ENCODE results near the gene IFNL1.

Gene IFNL1

GRCh38 chr19:39296055-39296645 is at the start of gene IFNL1:
Gene IFNL1 (plus strand): TSS chr19:39296407. CDS start chr19:39296422, 15 bp downstream.
- DNase-seq (no peak), ATAC-seq (no peak)
- Mint-ChIP-seq H3K27me3 (no peaks in the 10 kb centered on the region), H3K27ac (peak within 1 kb of the TSS in 1 of 2 donors; percentile 52), H3K4me3 (no peak within 1 kb of the TSS), H3K9me3 (no peaks in the 10 kb centered on the region), H3K4me1 (peaks cover 23% of the 10 kb centered on the region)

- no peak overlapping the region for H3K27ac Mint-ChIP-seq
- DNase-seq (peak in 1 of 2 donors; percentile 27), ATAC-seq (peak; percentile 63)
- H3K4me3 Mint-ChIP-seq = peak overlapping the region; percentile 26 to 65
- H3K27me3 Mint-ChIP-seq = peaks cover 35% of the 10 kb centered on the region
- peaks cover 4% of the 10 kb centered on the region for H3K4me1 Mint-ChIP-seq
- H3K9me3 Mint-ChIP-seq = no peaks in the 10 kb centered on the region
Observed at GRCh38 chr19:39246951-39247669, 49.1 kb upstream of the IFNL1 start.

- H3K4me3 Mint-ChIP-seq = no peak overlapping the region
- ATAC-seq (peak; percentile 44), DNase-seq (no peak)
- H3K27me3 Mint-ChIP-seq = peaks cover 35% of the 10 kb centered on the region
- peaks cover 9% of the 10 kb centered on the region for H3K4me1 Mint-ChIP-seq
- no peak overlapping the region for H3K27ac Mint-ChIP-seq
- H3K9me3 Mint-ChIP-seq = no peaks in the 10 kb centered on the region
Observed at GRCh38 chr19:39247701-39248664, 48.2 kb upstream of the IFNL1 start.

DNA sequence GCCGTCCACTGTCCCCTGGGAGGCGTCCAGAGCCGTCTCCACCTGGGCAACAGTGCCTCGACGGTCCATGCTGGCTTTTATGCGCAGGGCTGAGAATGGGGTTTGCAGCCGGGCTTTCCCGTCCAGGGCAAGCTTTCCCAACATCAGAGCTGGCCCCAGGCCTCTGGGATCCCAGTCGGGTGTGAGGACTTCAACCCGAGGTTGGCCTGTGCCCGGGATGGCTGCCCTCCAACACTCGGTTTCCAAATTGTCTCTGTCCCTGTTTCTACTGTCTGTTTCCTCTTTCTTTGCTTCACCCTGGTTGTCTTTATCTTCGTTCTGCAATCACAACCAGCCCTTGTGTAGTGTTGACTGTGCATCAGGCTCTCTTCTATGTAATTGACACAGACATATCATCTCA is 47.4 kb upstream of the IFNL1 start, which contains the start of gene IFNL4:
Gene IFNL4 (minus strand): TSS at position 51 of the 400 bp plus-strand sequence.
- Mint-ChIP-seq H3K9me3 (no peaks in the 10 kb centered on the region), H3K4me1 (peaks cover 9% of the 10 kb centered on the region), H3K27me3 (peaks cover 35% of the 10 kb centered on the region), H3K27ac (no peak within 1 kb of the TSS), H3K4me3 (no peak within 1 kb of the TSS)
- no peak for DNase-seq
- no peak for ATAC-seq

DNA sequence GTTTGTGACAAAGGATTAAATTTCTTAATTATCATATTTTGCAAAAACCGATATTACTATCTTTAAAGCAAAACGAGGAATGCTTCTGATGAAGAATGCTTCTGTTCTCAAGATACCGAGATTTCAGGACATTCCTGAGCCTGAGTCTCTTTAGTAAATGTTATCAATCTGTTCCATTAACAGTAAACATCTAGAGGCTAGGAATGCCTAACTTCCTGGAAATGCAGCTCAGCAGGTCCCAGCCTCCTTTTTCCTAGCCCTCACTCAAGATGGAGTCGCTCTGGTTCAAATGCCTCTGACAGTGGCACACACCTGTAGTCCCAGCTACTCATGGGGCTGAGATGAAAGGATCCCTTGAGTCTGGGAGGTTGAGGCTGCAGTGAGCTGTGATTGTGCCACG is 45.1 kb upstream of the IFNL1 start:
- Mint-ChIP-seq H3K27me3 (peaks cover 35% of the 10 kb centered on the region), H3K4me3 (no peak overlapping the region), H3K27ac (no peak overlapping the region), H3K4me1 (peaks cover 9% of the 10 kb centered on the region), H3K9me3 (no peaks in the 10 kb centered on the region)
- DNase-seq (no peak), ATAC-seq (no peak)

DNA sequence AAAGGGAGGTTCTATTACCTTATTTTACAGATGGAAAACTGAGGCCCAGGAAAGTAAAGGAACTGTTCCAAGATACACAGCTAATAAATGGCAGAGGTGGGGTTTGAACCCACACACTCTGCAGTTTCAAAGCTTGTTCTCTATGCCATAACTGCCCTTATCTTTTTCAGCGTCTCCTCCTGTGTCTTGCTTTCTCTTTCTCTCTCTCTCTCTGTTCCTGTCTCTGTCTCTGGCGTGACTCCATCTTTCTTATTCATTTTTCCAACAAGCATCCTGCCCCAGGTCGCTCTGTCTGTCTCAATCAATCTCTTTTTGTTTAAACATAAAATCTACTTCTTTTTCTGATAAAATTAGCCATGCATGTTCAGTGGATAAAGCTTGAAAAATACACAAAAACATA is 44.4 kb upstream of the IFNL1 start:
- H3K27ac Mint-ChIP-seq = no peak overlapping the region
- ATAC-seq = no peak
- DNase-seq = no peak
- peaks cover 35% of the 10 kb centered on the region for H3K27me3 Mint-ChIP-seq
- H3K9me3 Mint-ChIP-seq = no peaks in the 10 kb centered on the region
- no peak overlapping the region for H3K4me3 Mint-ChIP-seq
- H3K4me1 Mint-ChIP-seq = peaks cover 9% of the 10 kb centered on the region

GRCh38 chr19:39252458-39252857 is 43.7 kb upstream of the IFNL1 start:
- H3K27ac Mint-ChIP-seq = peak overlapping the region in 1 of 2 donors; percentile 62
- H3K9me3 Mint-ChIP-seq = no peaks in the 10 kb centered on the region
- H3K27me3 Mint-ChIP-seq = peaks cover 29% of the 10 kb centered on the region
- ATAC-seq (no peak), DNase-seq (no peak)
- H3K4me1 Mint-ChIP-seq = peaks cover 5% of the 10 kb centered on the region
- H3K4me3 Mint-ChIP-seq = no peak overlapping the region

GRCh38 chr19:39253374-39254149 is 42.6 kb upstream of the IFNL1 start:
- ATAC-seq (no peak), DNase-seq (no peak)
- H3K4me1 Mint-ChIP-seq = peaks cover 10% of the 10 kb centered on the region
- H3K9me3 Mint-ChIP-seq = no peaks in the 10 kb centered on the region
- H3K27ac Mint-ChIP-seq = peak overlapping the region in 1 of 2 donors; percentile 14
- peaks cover 18% of the 10 kb centered on the region for H3K27me3 Mint-ChIP-seq
- H3K4me3 Mint-ChIP-seq = no peak overlapping the region

GRCh38 chr19:39254531-39255345 is 41.5 kb upstream of the IFNL1 start:
- peaks cover 10% of the 10 kb centered on the region for H3K4me1 Mint-ChIP-seq

GRCh38 chr19:39257227-39257626 is 39.0 kb upstream of the IFNL1 start:
- Mint-ChIP-seq H3K27ac (no peak overlapping the region), H3K4me1 (peaks cover 10% of the 10 kb centered on the region), H3K9me3 (no peaks in the 10 kb centered on the region), H3K27me3 (peaks cover 10% of the 10 kb centered on the region), H3K4me3 (no peak overlapping the region)
- ATAC-seq (no peak), DNase-seq (no peak)

More at GRCh38 chr19:39254531-39255345, 41.5 kb upstream of the IFNL1 start:
- Mint-ChIP-seq H3K9me3 (no peaks in the 10 kb centered on the region), H3K27me3 (peaks cover 9% of the 10 kb centered on the region), H3K4me3 (no peak overlapping the region), H3K27ac (no peak overlapping the region)
- DNase-seq (no peak), ATAC-seq (no peak)

GRCh38 chr19:39261704-39262103 is 34.5 kb upstream of the IFNL1 start:
- Mint-ChIP-seq H3K4me3 (no peak overlapping the region), H3K27ac (no peak overlapping the region), H3K27me3 (peaks cover 47% of the 10 kb centered on the region), H3K9me3 (no peaks in the 10 kb centered on the region), H3K4me1 (peaks cover 28% of the 10 kb centered on the region)
- DNase-seq (no peak), ATAC-seq (no peak)

GRCh38 chr19:39262496-39262895 is 33.7 kb upstream of the IFNL1 start:
- Mint-ChIP-seq H3K9me3 (no peaks in the 10 kb centered on the region), H3K27me3 (peaks cover 47% of the 10 kb centered on the region), H3K4me3 (no peak overlapping the region), H3K4me1 (peaks cover 28% of the 10 kb centered on the region), H3K27ac (no peak overlapping the region)
- DNase-seq (no peak), ATAC-seq (no peak)

DNA sequence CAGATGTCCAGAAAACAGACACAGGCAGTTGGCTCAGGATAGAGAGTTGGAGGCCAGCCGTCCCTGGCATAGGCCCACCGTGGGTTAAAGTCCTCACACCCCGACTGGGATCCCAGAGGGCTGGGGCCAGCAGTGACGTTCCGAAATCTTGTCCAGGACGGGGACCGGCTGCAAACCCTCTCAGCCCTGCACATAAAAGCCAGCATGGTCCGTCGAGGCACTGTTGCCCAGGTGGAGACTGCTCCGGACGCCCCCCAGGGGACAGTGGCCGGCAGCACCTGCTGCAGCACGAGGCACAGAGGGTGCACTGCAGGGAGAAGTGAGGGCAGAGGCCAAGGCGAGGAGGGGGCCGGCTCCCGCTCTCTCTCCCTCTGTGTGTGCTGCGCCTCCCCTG is 32.3 kb upstream of the IFNL1 start:
- ATAC-seq (peak; percentile 26), DNase-seq (no peak)
- peaks cover 23% of the 10 kb centered on the region for H3K4me1 Mint-ChIP-seq
- no peak overlapping the region for H3K27ac Mint-ChIP-seq
- H3K9me3 Mint-ChIP-seq = no peaks in the 10 kb centered on the region
- H3K27me3 Mint-ChIP-seq = peaks cover 52% of the 10 kb centered on the region
- peak overlapping the region in 1 of 2 donors; percentile 39 for H3K4me3 Mint-ChIP-seq

Data from stimulated activated naive CD8-positive, alpha-beta T cell treated with anti-CD3 and anti-CD28 coated beads, Interleukin-15, amount 100 ng/mL, for 72 hours (primary cell).